ENCODE data around the gene SPRN.
"Not testable (repeated sequence)": the region's sequence is repeated elsewhere in the genome, so short reads cannot be mapped to it uniquely, and the experiment has no call there.

SPRN gene

DNA sequence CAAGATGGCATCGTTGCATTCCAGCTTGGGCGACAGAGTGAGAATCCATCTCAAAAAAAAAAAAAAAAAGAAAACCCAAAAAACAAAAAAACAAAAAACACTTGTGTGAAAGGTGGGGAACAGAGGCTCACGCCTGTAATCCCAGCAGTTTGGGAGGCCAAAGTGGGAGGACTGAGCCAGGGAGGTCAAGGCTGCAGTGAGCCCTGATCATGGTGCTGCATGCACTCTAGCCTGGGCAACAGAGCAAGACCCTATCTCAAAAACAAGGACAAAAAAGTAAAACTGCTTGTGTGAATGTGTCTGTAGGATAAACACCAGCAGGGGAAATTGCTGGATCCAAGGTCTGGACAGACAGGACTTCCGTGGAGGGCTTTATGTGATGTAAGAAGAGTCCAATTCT lies 40.9 kb downstream of the SPRN start:
- DNase-seq, result no peak

GRCh38 chr10:133381036-133381435 lies 43.4 kb downstream of the SPRN start:
- DNase-seq, result no peak

- no peak for DNase-seq
Observed at GRCh38 chr10:133379801-133380666, 44.4 kb downstream of the SPRN start.

GRCh38 chr10:133379152-133379800 lies 45.1 kb downstream of the SPRN start, which contains the start of gene PAOX:
PAOX (plus strand) TSS chr10:133379262; CDS start chr10:133379317, 55 bp downstream.
- peak; percentile 72 for DNase-seq

GRCh38 chr10:133378251-133379096 lies 46.0 kb downstream of the SPRN start:
- peak; percentile 84 for DNase-seq

- DNase-seq, result no peak
Observed at GRCh38 chr10:133377818-133378250, 46.6 kb downstream of the SPRN start.

GRCh38 chr10:133377025-133377817 lies 47.2 kb downstream of the SPRN start:
- DNase-seq, result no peak

DNA sequence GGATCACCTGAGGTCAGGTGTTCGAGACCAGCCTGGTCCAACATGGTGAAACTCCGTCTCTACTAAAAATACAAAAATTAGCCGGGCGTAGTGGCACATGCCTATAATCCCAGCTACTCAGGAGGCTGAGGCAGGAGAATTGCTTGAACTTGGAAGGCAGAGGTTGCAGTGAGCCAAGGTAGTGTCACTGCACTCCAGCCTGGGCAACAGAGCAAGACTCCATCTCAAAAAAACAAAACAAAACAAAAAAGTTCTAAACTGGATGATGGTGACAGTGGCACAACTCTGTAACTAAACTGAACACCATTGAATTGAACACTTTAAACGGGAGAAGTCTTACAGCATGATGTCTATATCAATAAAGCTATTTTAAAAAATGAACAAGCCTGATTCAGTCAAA lies 48.2 kb downstream of the SPRN start:
- not testable (repeated sequence) for DNase-seq

DNA sequence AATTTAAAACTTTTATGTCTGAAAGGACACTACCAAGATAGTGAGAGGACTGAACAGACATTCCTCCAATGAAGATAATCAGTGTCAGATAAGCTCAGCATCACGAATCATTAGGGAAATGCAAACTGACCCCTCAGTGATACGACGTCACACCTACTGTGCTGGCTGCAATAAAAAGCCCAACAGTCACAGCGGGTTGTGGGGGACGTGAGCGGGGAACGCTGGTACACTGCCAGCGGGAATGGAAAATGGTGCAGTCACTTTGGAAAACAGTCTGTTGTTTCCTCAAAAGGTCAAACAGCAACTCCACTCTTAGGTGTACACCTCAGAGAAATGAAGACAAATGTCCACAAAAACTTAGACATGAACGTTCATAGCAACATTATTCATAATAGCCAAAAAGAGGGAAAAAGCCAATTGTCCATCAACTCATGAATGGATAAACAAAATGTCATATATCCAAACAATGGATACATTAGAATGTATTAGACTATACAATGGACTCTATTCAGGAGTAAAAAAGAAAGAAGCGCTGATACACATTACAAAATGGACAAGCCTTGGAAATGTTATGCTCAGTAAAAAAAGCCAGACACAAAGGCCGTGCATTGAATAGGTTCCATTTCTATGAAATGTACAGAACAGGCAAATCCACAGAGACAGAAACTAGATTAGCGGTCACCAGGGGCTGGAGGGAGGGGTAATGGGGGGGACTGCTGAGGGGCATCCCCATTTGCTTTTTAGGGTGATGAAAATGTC lies 48.9 kb downstream of the SPRN start:
- DNase-seq, result no peak

- peak; percentile 98 for DNase-seq
Observed at GRCh38 chr10:133373174-133374090, 51.0 kb downstream of the SPRN start, which contains the start of gene ECHS1. ECHS1 (minus strand) TSS chr10:133373354; CDS start chr10:133373333, 21 bp downstream.

- DNase-seq, result no peak
Observed at GRCh38 chr10:133372507-133372906, 51.9 kb downstream of the SPRN start.

All from suppressor macrophage treated with lipopolysaccharide for 4 hours (primary cell).